PFSK-1 (cell line): ENCODE data around the gene FAF2.

Experiments
- FOXP2 ChIP-seq: optimal IDR thresholded peaks from 2 replicates; pipeline ENCODE3; 2011; ENCODE audit warnings: borderline replicate concordance, control low read depth, inconsistent platforms; ENCODE audit not compliant: insufficient read depth; ENCODE audit errors: extremely low read length, extremely low read depth
- POLR2AphosphoS5 ChIP-seq: IDR thresholded peaks from 2 replicates; pipeline ENCODE4 v1.6.1; 2012; ENCODE audit warnings: low read depth, mild to moderate bottlenecking, control low read depth, low read length, moderate library complexity
- REST ChIP-seq, 2 experiments: IDR thresholded peaks; 2 replicates each; pipeline versions ENCODE4 v1.6.1 to v1.8.0; 2011 to 2012; ENCODE audit warnings: low read depth in 2 of 2, low read length in 2 of 2, control low read depth in 1 of 2, inconsistent platforms in 1 of 2, mild to moderate bottlenecking in 1 of 2, moderate library complexity in 1 of 2; ENCODE audit not compliant: insufficient read depth in 1 of 2
- SIN3A ChIP-seq: IDR thresholded peaks from 2 replicates; pipeline ENCODE4 v1.6.1; 2012; ENCODE audit warnings: mild to moderate bottlenecking, low read length, moderate library complexity, borderline replicate concordance; ENCODE audit not compliant: insufficient read depth
- TAF1 ChIP-seq: IDR thresholded peaks from 2 replicates; pipeline ENCODE4 v1.6.1; 2012; ENCODE audit warnings: low read length, control low read depth, borderline replicate concordance; ENCODE audit not compliant: insufficient read depth

GRCh38 chr5:176545737-176546509 is 97.7 kb downstream of the FAF2 start:
- no peak for TF ChIP-seq REST (IDR thresholded peaks at IDR 0.05; ENCODE audit: insufficient read depth in 1 of 2, low read depth in 2 of 2, low read length in 2 of 2)
- no peak for TF ChIP-seq TAF1
- TF ChIP-seq POLR2AphosphoS5: no peak
- no peak for TF ChIP-seq SIN3A
- no peak for TF ChIP-seq FOXP2
